ENCODE results near the gene HOXA10.

GRCh38 chr7:27217951-27218350, 43.8 kb upstream of the HOXA10 start:
- no peak for TF ChIP-seq POLR2A (IDR thresholded peaks at IDR 0.05; ENCODE audit: low read length)
- no peak for TF ChIP-seq GATA1 (IDR thresholded peaks at IDR 0.05; ENCODE audit: low read depth, low read length)
